HG02885 (cell line): ENCODE results near the gene UBXN1.

Source experiments
- ATAC-seq: cut with Tn5 transposase; IDR thresholded peaks from one replicate; pipeline ENCODE4 v1.9.1; 2021; ENCODE audit warnings: mild to moderate bottlenecking; ENCODE audit not compliant: unreplicated experiment, poor library complexity

Gene UBXN1

GRCh38 chr11:62648185-62648966 is 30.5 kb downstream of the UBXN1 start:
- no peak for ATAC-seq

- no peak for ATAC-seq
These were observed 31.3 kb downstream of the UBXN1 start for GRCh38 chr11:62647609-62648005.

- ATAC-seq = no peak
These were observed 31.9 kb downstream of the UBXN1 start for GRCh38 chr11:62646825-62647608.

- peak; percentile 96 for ATAC-seq
These were observed 32.7 kb downstream of the UBXN1 start, which contains the start of gene GANAB for GRCh38 chr11:62645946-62646824. Gene GANAB (minus strand): TSS chr11:62646613. CDS start chr11:62646599, 14 bp downstream.

- ATAC-seq = no peak
These were observed 33.3 kb downstream of the UBXN1 start for GRCh38 chr11:62645671-62645945.

GRCh38 chr11:62644220-62644619 is 34.7 kb downstream of the UBXN1 start:
- ATAC-seq = no peak

GRCh38 chr11:62632492-62632891 is 46.4 kb downstream of the UBXN1 start:
- no peak for ATAC-seq

GRCh38 chr11:62627713-62628112 is 51.2 kb downstream of the UBXN1 start:
- ATAC-seq = no peak
